DOHH2 (cell line): ENCODE data around the gene DTNB.

Source experiments
- H3F3A ChIP-seq: fragments of 200-600 bp; sonication (generic), shearing (Covaris generic); 2 replicates; pipeline ENCODE4 v1.6.0; 2016; ENCODE audit warnings: antibody characterized with exemption, mild to moderate bottlenecking; ENCODE audit not compliant: control insufficient read depth, insufficient read depth
- H3K27ac ChIP-seq: fragments of 200-600 bp; sonication (generic); 2 replicates; pipeline ENCODE4 v1.5.1; 2014; ENCODE audit warnings: low read depth, mild to moderate bottlenecking, low read length, moderate library complexity
- H3K27me3 ChIP-seq: fragments of 200-600 bp; sonication (generic); 2 replicates; pipeline ENCODE4 v1.6.1; 2014; ENCODE audit warnings: mild to moderate bottlenecking, low read length, mixed read lengths; ENCODE audit not compliant: control insufficient read depth
- H3K36me3 ChIP-seq: fragments of 200-600 bp; sonication (generic); 2 replicates; pipeline ENCODE4 v1.6.1; 2014; ENCODE audit warnings: mild to moderate bottlenecking, low read length, moderate library complexity, mixed read lengths; ENCODE audit not compliant: control insufficient read depth
- H3K4me1 ChIP-seq: fragments of 200-600 bp; sonication (generic); 2 replicates; pipeline ENCODE4 v1.6.1; 2014; ENCODE audit warnings: mild to moderate bottlenecking, low read length, mixed read lengths; ENCODE audit not compliant: control insufficient read depth
- H3K4me2 ChIP-seq: fragments of 200-600 bp; sonication (generic); 2 replicates; pipeline ENCODE4 v1.6.0; 2014; ENCODE audit warnings: mild to moderate bottlenecking, low read length, moderate library complexity
- H3K4me3 ChIP-seq: fragments of 200-600 bp; sonication (generic); 2 replicates; pipeline ENCODE4 v1.5.1; 2014; ENCODE audit warnings: mild to moderate bottlenecking, low read length, mixed read lengths
- H3K79me2 ChIP-seq: fragments of 200-600 bp; sonication (generic); 2 replicates; pipeline ENCODE4 v1.6.1; 2014; ENCODE audit warnings: mild to moderate bottlenecking, low read length, mixed read lengths; ENCODE audit not compliant: control insufficient read depth
- H3K9me2 ChIP-seq: fragments of 200-600 bp; sonication (generic); replicated peaks from 2 replicates; pipeline ENCODE4 v1.6.1; 2014; ENCODE audit warnings: mild to moderate bottlenecking, low read length, mixed read lengths; ENCODE audit not compliant: control insufficient read depth
- H3K9me3 ChIP-seq: fragments of 200-600 bp; sonication (generic); 2 replicates; pipeline ENCODE4 v1.6.1; 2014; ENCODE audit warnings: antibody characterized with exemption, low read length, mixed read lengths; ENCODE audit not compliant: control insufficient read depth, insufficient read depth
- H4K20me1 ChIP-seq: fragments of 200-600 bp; sonication (generic); 2 replicates; pipeline ENCODE4 v1.6.0; 2014; ENCODE audit warnings: low read depth, mild to moderate bottlenecking, antibody characterized with exemption, low read length, moderate library complexity; ENCODE audit not compliant: control insufficient read depth, insufficient read depth
- CTCF ChIP-seq: fragments of 200-600 bp; sonication (generic); IDR thresholded peaks from one replicate; pipeline ENCODE4 v1.5.1; 2014; ENCODE audit warnings: antibody characterized with exemption, mild to moderate bottlenecking, low read depth, low read length; ENCODE audit not compliant: poor library complexity, severe bottlenecking
- EZH2phosphoT487 ChIP-seq: fragments of 200-600 bp; sonication (generic); IDR thresholded peaks from 2 replicates; pipeline ENCODE4 v1.6.1; 2017; ENCODE audit warnings: borderline replicate concordance, mild to moderate bottlenecking, antibody characterized with exemption, low read length, moderate library complexity, mixed read lengths

The DTNB gene

GRCh38 chr2:25620077-25620476 is 53.3 kb downstream of the DTNB start:
- H4K20me1 ChIP-seq: no peaks in the 10 kb centered on the region
- no peak for TF ChIP-seq CTCF
- no peak for TF ChIP-seq EZH2phosphoT487
- H3K27ac ChIP-seq: no peak overlapping the region
- no peaks in the 10 kb centered on the region for H3K79me2 ChIP-seq
- no peaks in the 10 kb centered on the region for H3K9me3 ChIP-seq
- H3F3A ChIP-seq: no peaks in the 10 kb centered on the region
- H3K4me2 ChIP-seq: no peak overlapping the region
- H3K4me1 ChIP-seq: no peaks in the 10 kb centered on the region
- H3K4me3 ChIP-seq: no peak overlapping the region
- H3K9me2 ChIP-seq: no peaks in the 10 kb centered on the region
- H3K36me3 ChIP-seq: no peaks in the 10 kb centered on the region
- H3K27me3 ChIP-seq: no peaks in the 10 kb centered on the region

GRCh38 chr2:25619185-25619584 is 54.2 kb downstream of the DTNB start:
- Histone ChIP-seq H3K79me2 (no peaks in the 10 kb centered on the region), H3K27me3 (no peaks in the 10 kb centered on the region), H3K4me3 (no peak overlapping the region), H4K20me1 (no peaks in the 10 kb centered on the region), H3K4me1 (no peaks in the 10 kb centered on the region), H3F3A (no peaks in the 10 kb centered on the region), H3K9me2 (no peaks in the 10 kb centered on the region), H3K9me3 (no peaks in the 10 kb centered on the region), H3K4me2 (no peak overlapping the region), H3K36me3 (no peaks in the 10 kb centered on the region), H3K27ac (no peak overlapping the region)
- TF ChIP-seq EZH2phosphoT487 (no peak), CTCF (no peak)

- Histone ChIP-seq H3K36me3 (no peaks in the 10 kb centered on the region), H3K4me2 (no peak overlapping the region), H4K20me1 (no peaks in the 10 kb centered on the region), H3K79me2 (no peaks in the 10 kb centered on the region), H3K9me3 (no peaks in the 10 kb centered on the region), H3K27me3 (no peaks in the 10 kb centered on the region), H3K9me2 (no peaks in the 10 kb centered on the region), H3F3A (no peaks in the 10 kb centered on the region), H3K27ac (no peak overlapping the region), H3K4me3 (no peak overlapping the region), H3K4me1 (no peaks in the 10 kb centered on the region)
- TF ChIP-seq CTCF (no peak), EZH2phosphoT487 (no peak)
Observed at GRCh38 chr2:25618676-25619075, 54.7 kb downstream of the DTNB start.
